SJCRH30 (cell line): ENCODE results near the gene PCLO. TPM values are rescaled to one million over a fixed set of nuclear protein-coding genes. Genes with fewer than 3 reads are reported as not detected.
A peak's percentile ranks its signal among the peaks of the same experiment; 100 is the strongest.
"Not testable (repeated sequence)": the region's sequence is repeated elsewhere in the genome, so short reads cannot be mapped to it uniquely, and the experiment has no call there.

ENCODE experiments used
- DNase-seq, 2 experiments: peaks; one replicate each; pipeline ENCODE4 v3.0.0-alpha.2; 2015 to 2020
- H3K27ac ChIP-seq: fragments of 250-450 bp; sonication (Bioruptor Pico); 2 replicates; pipeline ENCODE4 v1.5.1; 2020; ENCODE audit warnings: mild to moderate bottlenecking, moderate library complexity
- H3K27me3 ChIP-seq: fragments of 250-450 bp; sonication (Bioruptor Pico); 2 replicates; pipeline ENCODE4 v1.5.1; 2020; ENCODE audit warnings: mild to moderate bottlenecking, moderate library complexity
- H3K36me3 ChIP-seq: fragments of 250-450 bp; sonication (Bioruptor Pico); 2 replicates; pipeline ENCODE4 v1.5.1; 2020; ENCODE audit warnings: mild to moderate bottlenecking, moderate library complexity
- H3K4me1 ChIP-seq: fragments of 250-450 bp; sonication (Bioruptor Pico); 2 replicates; pipeline ENCODE4 v1.5.1; 2020; ENCODE audit warnings: mild to moderate bottlenecking, moderate library complexity
- H3K4me3 ChIP-seq: fragments of 250-450 bp; sonication (Bioruptor Pico); 2 replicates; pipeline ENCODE4 v1.5.1; 2020; ENCODE audit warnings: mild to moderate bottlenecking, moderate library complexity
- H3K9me3 ChIP-seq: fragments of 250-450 bp; sonication (Bioruptor Pico); replicated peaks from 2 replicates; pipeline ENCODE4 v1.5.1; 2020; ENCODE audit warnings: mild to moderate bottlenecking, moderate library complexity
- total RNA-seq: library from RNA; depleted of rRNA; stranded (reverse); fragments of >200 nt; shearing (Covaris generic); gene quantifications from 2 replicates; pipeline ENCODE4 v1.2.3, GENCODE V29; 2014

Gene PCLO
- total RNA-seq, 1 experiment from 2014 or later: 4.2 TPM

DNA sequence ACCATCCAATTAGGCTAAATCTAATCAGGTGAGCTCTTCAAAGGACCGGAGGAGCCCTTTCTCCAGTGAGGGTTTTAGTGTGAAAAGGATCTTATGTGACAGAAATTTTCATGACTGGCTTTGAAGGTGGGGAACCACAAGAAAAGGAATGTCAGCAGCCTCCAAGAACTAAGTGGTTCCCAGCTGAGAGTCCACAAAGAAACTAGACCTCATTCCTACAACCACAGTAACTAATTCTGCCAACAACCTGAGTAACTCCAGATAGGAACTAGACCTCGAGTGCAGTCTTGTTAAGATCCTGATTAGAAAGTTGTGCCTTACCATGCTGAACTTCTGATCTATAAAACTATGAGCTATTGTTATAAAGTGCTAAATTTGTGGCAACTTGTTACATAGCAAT lies 51.3 kb downstream of the PCLO start:
- Histone ChIP-seq H3K9me3 (no peaks in the 10 kb centered on the region), H3K4me1 (no peaks in the 10 kb centered on the region), H3K36me3 (no peaks in the 10 kb centered on the region), H3K4me3 (no peak overlapping the region), H3K27ac (no peak overlapping the region), H3K27me3 (no peaks in the 10 kb centered on the region)
- DNase-seq: no peak

GRCh38 chr7:83109352-83109751 lies 53.3 kb downstream of the PCLO start:
- no peak for DNase-seq
- Histone ChIP-seq H3K4me1 (no peaks in the 10 kb centered on the region; the same call in 1 of the 2 replicates), H3K27me3 (no peaks in the 10 kb centered on the region), H3K9me3 (no peaks in the 10 kb centered on the region), H3K36me3 (no peaks in the 10 kb centered on the region), H3K27ac (no peak overlapping the region), H3K4me3 (no peak overlapping the region)

DNA sequence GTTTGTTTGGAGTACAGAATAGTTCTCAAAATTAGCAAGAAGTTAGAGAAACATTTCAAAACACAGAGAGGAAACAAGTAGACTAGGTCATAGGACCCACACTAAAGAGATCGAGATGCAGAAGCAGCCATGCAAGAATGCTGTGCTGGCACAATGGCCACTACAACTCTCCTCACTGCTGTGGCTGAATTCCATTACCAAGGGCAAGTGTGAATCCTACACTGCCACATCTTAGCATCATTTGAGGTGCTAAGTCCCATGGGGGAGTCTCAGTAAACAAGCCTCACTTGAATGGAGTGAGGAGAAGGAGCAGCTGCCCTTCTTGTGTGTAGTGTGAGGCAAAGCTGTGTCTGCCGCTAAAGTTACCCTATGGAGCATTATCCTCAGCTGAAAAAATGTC lies 56.7 kb downstream of the PCLO start:
- no peaks in the 10 kb centered on the region for H3K36me3 ChIP-seq
- no peaks in the 10 kb centered on the region for H3K9me3 ChIP-seq
- H3K27ac ChIP-seq: no peak overlapping the region
- H3K4me3 ChIP-seq: no peak overlapping the region
- DNase-seq: peak; percentile 22 to 48
- H3K4me1 ChIP-seq: no peaks in the 10 kb centered on the region; the same call in 1 of the 2 replicates
- H3K27me3 ChIP-seq: no peaks in the 10 kb centered on the region

DNA sequence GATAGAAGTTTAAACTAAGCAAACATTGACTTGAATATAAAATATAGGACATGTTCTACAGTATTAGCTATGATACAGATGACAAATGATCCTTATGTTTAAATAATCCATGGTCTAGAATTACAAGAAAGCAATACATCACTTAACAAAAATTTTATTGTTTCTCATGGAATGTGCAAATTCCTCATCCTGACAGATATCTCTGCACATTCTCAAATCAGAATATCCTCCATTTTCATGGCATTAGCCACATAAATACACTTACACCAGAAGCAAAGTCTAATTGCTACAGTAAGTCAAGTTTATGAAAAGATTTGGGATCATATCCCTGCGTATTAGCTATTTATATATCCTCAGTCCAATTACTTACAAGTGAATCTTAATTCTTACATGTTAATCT lies 57.6 kb downstream of the PCLO start:
- Histone ChIP-seq H3K27ac (no peak overlapping the region), H3K4me1 (no peaks in the 10 kb centered on the region; the same call in 1 of the 2 replicates), H3K36me3 (no peaks in the 10 kb centered on the region), H3K4me3 (no peak overlapping the region), H3K9me3 (no peaks in the 10 kb centered on the region), H3K27me3 (no peaks in the 10 kb centered on the region)
- no peak for DNase-seq

GRCh38 chr7:83101530-83101929 lies 61.2 kb downstream of the PCLO start:
- H3K9me3 ChIP-seq: no peaks in the 10 kb centered on the region
- no peak overlapping the region for H3K4me3 ChIP-seq
- no peaks in the 10 kb centered on the region; the same call in 1 of the 2 replicates for H3K4me1 ChIP-seq
- H3K27me3 ChIP-seq: no peaks in the 10 kb centered on the region
- DNase-seq: no peak
- no peak overlapping the region for H3K27ac ChIP-seq
- H3K36me3 ChIP-seq: no peaks in the 10 kb centered on the region

DNA sequence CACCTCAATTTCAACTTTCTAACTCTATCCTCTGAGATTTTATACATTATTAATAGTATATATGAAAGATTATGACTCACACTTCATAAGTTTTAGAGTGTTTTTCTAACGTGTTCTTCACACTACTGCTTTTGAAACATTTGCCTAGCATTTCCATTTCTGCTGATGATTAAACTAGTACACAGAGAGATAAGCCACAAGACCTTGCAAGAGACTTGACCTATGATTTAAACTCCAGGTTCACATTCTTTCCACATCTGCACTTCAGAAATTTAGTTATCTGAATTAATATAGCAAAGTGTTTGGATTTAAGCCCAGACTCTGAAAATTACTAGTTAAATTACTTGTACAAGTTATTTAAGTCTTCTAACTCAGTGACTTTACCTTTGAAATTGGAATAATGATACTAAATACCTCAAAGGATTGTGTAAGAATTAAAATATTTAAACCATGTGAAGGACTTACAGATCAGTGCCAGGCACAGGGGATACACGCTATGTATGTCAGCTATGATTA lies 66.6 kb downstream of the PCLO start:
- H3K36me3 ChIP-seq: no peaks in the 10 kb centered on the region
- H3K27me3 ChIP-seq: no peaks in the 10 kb centered on the region
- H3K27ac ChIP-seq: no peak overlapping the region
- no peak overlapping the region for H3K4me3 ChIP-seq
- no peaks in the 10 kb centered on the region for H3K4me1 ChIP-seq
- H3K9me3 ChIP-seq: no peaks in the 10 kb centered on the region
- no peak for DNase-seq

GRCh38 chr7:83085299-83085698 lies 77.4 kb downstream of the PCLO start:
- Histone ChIP-seq H3K27me3 (no peaks in the 10 kb centered on the region), H3K9me3 (no peaks in the 10 kb centered on the region; the same call in 1 of the 2 replicates), H3K36me3 (no peaks in the 10 kb centered on the region), H3K4me3 (no peak overlapping the region), H3K27ac (no peak overlapping the region), H3K4me1 (no peaks in the 10 kb centered on the region; the same call in 1 of the 2 replicates)
- no peak for DNase-seq

DNA sequence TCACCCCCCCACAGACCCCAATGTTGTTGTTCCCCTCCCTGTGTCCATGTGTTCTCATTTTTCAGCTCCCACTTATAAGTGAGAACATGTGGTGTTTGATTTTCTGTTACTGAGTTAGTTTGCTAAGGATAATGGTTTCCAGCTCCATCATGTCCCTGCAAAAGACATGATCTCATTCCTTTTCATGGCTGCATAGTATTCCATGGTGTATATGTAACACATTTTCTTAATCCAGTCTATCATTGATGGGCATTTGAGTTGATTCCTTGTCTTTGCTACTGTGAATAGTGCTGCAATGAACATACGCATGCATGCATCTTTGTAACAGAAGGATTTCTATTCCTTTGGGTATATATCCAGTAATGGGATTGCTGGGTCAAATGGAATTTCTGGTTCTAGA lies 82.8 kb downstream of the PCLO start:
- not testable (repeated sequence) for H3K9me3 ChIP-seq, H3K27ac ChIP-seq, H3K4me3 ChIP-seq, H3K36me3 ChIP-seq, H3K4me1 ChIP-seq, DNase-seq, H3K27me3 ChIP-seq

- peaks cover 5% of the 10 kb centered on the region for H3K9me3 ChIP-seq
- no peak overlapping the region for H3K4me3 ChIP-seq
- H3K27me3 ChIP-seq: no peaks in the 10 kb centered on the region
- H3K4me1 ChIP-seq: no peaks in the 10 kb centered on the region
- H3K27ac ChIP-seq: no peak overlapping the region
- H3K36me3 ChIP-seq: no peaks in the 10 kb centered on the region
- no peak for DNase-seq
Measured at GRCh38 chr7:83077328-83077727, 85.4 kb downstream of the PCLO start.

DNA sequence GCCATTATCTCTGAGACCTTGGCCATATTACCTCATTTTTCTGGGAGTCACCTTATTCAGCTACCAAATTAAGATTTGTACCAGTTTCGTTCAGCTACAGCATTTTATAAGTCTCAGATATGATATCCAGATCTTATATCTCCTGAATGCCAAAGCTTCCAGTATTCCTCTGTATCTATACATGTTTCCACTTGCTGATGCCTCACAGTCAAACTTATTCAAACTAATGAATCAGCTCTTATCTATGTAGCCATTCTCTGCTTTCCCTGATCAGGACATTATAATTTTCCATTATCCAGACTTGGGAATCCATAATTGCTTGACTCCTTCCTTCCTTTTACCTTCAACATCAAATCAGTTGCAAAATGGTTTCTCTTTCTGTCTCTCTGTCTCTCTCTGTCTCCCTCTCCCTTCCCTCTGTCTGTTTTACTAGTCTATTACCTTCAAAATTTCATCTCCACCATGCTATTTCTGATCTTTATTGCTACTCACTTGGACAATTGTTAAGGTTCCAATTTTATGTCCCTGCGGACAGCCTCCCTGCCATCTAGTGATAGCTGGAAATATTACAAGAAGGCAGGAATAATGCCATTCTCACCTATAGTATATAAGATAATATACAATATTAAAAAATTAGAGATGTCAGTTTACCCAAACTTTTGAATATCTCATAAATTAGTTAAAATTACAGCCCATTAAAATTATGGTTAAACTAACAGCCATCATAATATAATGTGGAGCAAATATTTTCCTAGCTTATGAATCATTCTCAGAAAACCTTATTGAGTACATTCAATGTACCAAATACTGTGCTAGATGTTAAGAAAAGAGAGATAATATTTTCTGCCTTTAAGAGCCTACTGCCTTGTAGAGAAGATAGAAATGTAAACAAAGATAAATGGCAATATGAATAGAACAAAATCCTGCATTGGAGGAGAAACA lies 89.8 kb downstream of the PCLO start:
- DNase-seq: peak in 1 of 2 experiments; percentile 11
- no peak overlapping the region for H3K4me3 ChIP-seq
- H3K4me1 ChIP-seq: no peaks in the 10 kb centered on the region
- H3K9me3 ChIP-seq: no peaks in the 10 kb centered on the region
- no peaks in the 10 kb centered on the region for H3K27me3 ChIP-seq
- no peak overlapping the region for H3K27ac ChIP-seq
- no peaks in the 10 kb centered on the region for H3K36me3 ChIP-seq

- Histone ChIP-seq H3K36me3 (no peaks in the 10 kb centered on the region), H3K27me3 (no peaks in the 10 kb centered on the region), H3K27ac (no peak overlapping the region), H3K4me1 (peaks cover 2% of the 10 kb centered on the region; the same call in 1 of the 2 replicates), H3K4me3 (no peak overlapping the region), H3K9me3 (no peaks in the 10 kb centered on the region)
- peak in 1 of 2 experiments; percentile 5 for DNase-seq
Measured at GRCh38 chr7:83065714-83066113, 97.0 kb downstream of the PCLO start.

GRCh38 chr7:83060218-83060617 lies 102.5 kb downstream of the PCLO start:
- peak; percentile 69 to 70 for DNase-seq
- Histone ChIP-seq H3K27ac (no peak overlapping the region), H3K4me3 (no peak overlapping the region), H3K27me3 (no peaks in the 10 kb centered on the region), H3K9me3 (no peaks in the 10 kb centered on the region), H3K4me1 (peaks cover 7% of the 10 kb centered on the region; the same call in 1 of the 2 replicates), H3K36me3 (no peaks in the 10 kb centered on the region)

- H3K4me1 ChIP-seq: peaks cover 7% of the 10 kb centered on the region; the same call in 1 of the 2 replicates
- H3K27ac ChIP-seq: no peak overlapping the region
- H3K4me3 ChIP-seq: no peak overlapping the region
- no peaks in the 10 kb centered on the region for H3K9me3 ChIP-seq
- no peaks in the 10 kb centered on the region for H3K27me3 ChIP-seq
- H3K36me3 ChIP-seq: no peaks in the 10 kb centered on the region
- no peak for DNase-seq
Measured at GRCh38 chr7:83058667-83059066, 104.0 kb downstream of the PCLO start.

GRCh38 chr7:83055197-83055596 lies 107.5 kb downstream of the PCLO start:
- 0 out of 2 replicates have a peak, but pooled peaks cover under 1% of the 10 kb centered on the region for H3K4me1 ChIP-seq
- H3K9me3 ChIP-seq: no peaks in the 10 kb centered on the region
- no peak overlapping the region for H3K27ac ChIP-seq
- H3K4me3 ChIP-seq: no peak overlapping the region
- no peaks in the 10 kb centered on the region for H3K27me3 ChIP-seq
- no peak for DNase-seq
- no peaks in the 10 kb centered on the region for H3K36me3 ChIP-seq

DNA sequence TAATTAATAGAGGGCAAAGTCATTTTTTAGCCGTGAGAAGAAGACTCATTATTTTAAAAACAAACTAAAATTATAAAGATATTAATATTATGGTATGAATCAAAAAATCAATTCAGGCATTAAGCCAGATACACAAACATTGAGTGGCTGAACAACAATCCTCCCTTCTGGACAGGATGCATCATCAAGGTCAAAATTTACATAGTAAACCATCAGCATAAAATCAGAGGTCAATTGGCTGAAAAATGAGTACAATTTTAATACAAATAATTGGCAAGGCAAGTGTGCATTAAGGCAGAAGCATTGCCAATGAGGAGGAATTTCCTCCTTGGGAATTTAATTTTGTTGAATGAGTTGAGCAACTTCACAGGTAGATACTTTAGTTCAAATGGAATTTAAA lies 108.2 kb downstream of the PCLO start:
- Histone ChIP-seq H3K4me3 (no peak overlapping the region), H3K9me3 (no peaks in the 10 kb centered on the region), H3K27me3 (no peaks in the 10 kb centered on the region), H3K27ac (no peak overlapping the region), H3K4me1 (no peaks in the 10 kb centered on the region), H3K36me3 (no peaks in the 10 kb centered on the region)
- DNase-seq: no peak
